HG03025 (cell line): ENCODE measurements around the gene PCMT1.
"Not testable (repeated sequence)": the region's sequence is repeated elsewhere in the genome, so short reads cannot be mapped to it uniquely, and the experiment has no call there.

Experiments
- ATAC-seq: cut with Tn5 transposase; IDR thresholded peaks from one replicate; pipeline ENCODE4 v1.9.1; 2021; ENCODE audit warnings: mild to moderate bottlenecking, moderate library complexity; ENCODE audit not compliant: unreplicated experiment, low FRiP score

Gene PCMT1

GRCh38 chr6:149809798-149810197 lies 60.3 kb downstream of the PCMT1 start:
- ATAC-seq: no peak

GRCh38 chr6:149813351-149813750 lies 63.8 kb downstream of the PCMT1 start:
- no peak for ATAC-seq

GRCh38 chr6:149815788-149816187 lies 66.2 kb downstream of the PCMT1 start:
- no peak for ATAC-seq

GRCh38 chr6:149820506-149820905 lies 71.0 kb downstream of the PCMT1 start:
- no peak for ATAC-seq

GRCh38 chr6:149821492-149821891 lies 72.0 kb downstream of the PCMT1 start:
- ATAC-seq: no peak

GRCh38 chr6:149823013-149823412 lies 73.5 kb downstream of the PCMT1 start:
- no peak for ATAC-seq

- no peak for ATAC-seq
Observed at GRCh38 chr6:149825292-149825691, 75.8 kb downstream of the PCMT1 start.

GRCh38 chr6:149830731-149831307 lies 81.3 kb downstream of the PCMT1 start:
- no peak for ATAC-seq

GRCh38 chr6:149831308-149831820 lies 81.8 kb downstream of the PCMT1 start:
- ATAC-seq: no peak

- no peak for ATAC-seq
Observed at GRCh38 chr6:149833651-149834050, 84.1 kb downstream of the PCMT1 start.

GRCh38 chr6:149834513-149835481 lies 85.3 kb downstream of the PCMT1 start:
- ATAC-seq: no peak

- no peak for ATAC-seq
Observed at GRCh38 chr6:149840345-149841075, 91.0 kb downstream of the PCMT1 start.

GRCh38 chr6:149842331-149842730 lies 92.8 kb downstream of the PCMT1 start:
- ATAC-seq: no peak

- no peak for ATAC-seq
Observed at GRCh38 chr6:149843051-149843633, 93.6 kb downstream of the PCMT1 start.

- not testable (repeated sequence) for ATAC-seq
Observed at GRCh38 chr6:149844036-149844435, 94.5 kb downstream of the PCMT1 start.

- no peak for ATAC-seq
Observed at GRCh38 chr6:149844480-149844879, 94.9 kb downstream of the PCMT1 start.

GRCh38 chr6:149845549-149845948 lies 96.0 kb downstream of the PCMT1 start:
- no peak for ATAC-seq

GRCh38 chr6:149846321-149846720 lies 96.8 kb downstream of the PCMT1 start:
- no peak for ATAC-seq

- no peak for ATAC-seq
Observed at GRCh38 chr6:149847939-149848267, 98.4 kb downstream of the PCMT1 start.

GRCh38 chr6:149848343-149848742 lies 98.8 kb downstream of the PCMT1 start:
- ATAC-seq: not testable (repeated sequence)
